K562 (cell line): ENCODE results near the gene TXNDC15. TPM values are rescaled to one million over a fixed set of nuclear protein-coding genes. Genes with fewer than 3 reads are reported as not detected.

Experiments used
- ATAC-seq: fragments of 200-7000 bp; cut with Tn5 transposase; 3 replicates; pipeline ENCODE4 v1.9.1; 2020; ENCODE audit warnings: moderate library complexity
- BruUV-seq: library from RNA; stranded (reverse); fragments of 400-500 nt; replicated peaks from 2 replicates; lab custom pipeline; 2021; lab: Mats Ljungman, UMichigan
- CTCF ChIA-PET: fragments of 300-600 bp; formaldehyde crosslinking; extraction: SDS; loops from one replicate; lab custom pipeline; 2021; ENCODE audit warnings: low intra/inter-chr PET ratio; lab: Yijun Ruan, JAX
- POLR2A ChIA-PET: fragments of 300-600, 350-650 bp; sonication (Branson Sonifier 250); formaldehyde crosslinking; extraction: SDS; loops from one replicate; lab custom pipeline; 2021; ENCODE audit warnings: antibody characterized with exemption, inconsistent platforms; lab: Yijun Ruan, JAX
- DNase-seq, 4 experiments: peaks; one replicate each; pipeline versions ENCODE4 v3.0.0 to v3.0.0-alpha.2; 2011 to 2018; ENCODE audit warnings: low spot score in 3 of 4, mixed read lengths in 3 of 4; ENCODE audit errors: extremely low read depth in 1 of 4
- FAIRE-seq: peaks from 2 replicates; lab custom pipeline; 2011; peaks lifted over from hg19 to GRCh38; lab: Jason Lieb, UNC
- H2AFZ ChIP-seq: 2 replicates; pipeline ENCODE4 v1.6.0; 2011; ENCODE audit warnings: low read depth, low read length, control low read depth, inconsistent platforms
- H3K27ac ChIP-seq: fragments of 200-600 bp; 3 replicates; pipeline ENCODE4 v1.8.0; 2011; ENCODE audit warnings: low read depth, mild to moderate bottlenecking, control low read depth, inconsistent platforms, low read length, moderate library complexity, mixed read lengths; ENCODE audit errors: extremely low read depth
- H3K27me3 ChIP-seq, 2 experiments: fragments of 300-600 bp in 1 of 2; 2 replicates in 1 of 2; 3 replicates in 1 of 2; pipeline versions ENCODE4 v1.6.0 to v1.8.0; 2011; ENCODE audit warnings: inconsistent platforms in 2 of 2, low read length in 2 of 2, mild to moderate bottlenecking in 1 of 2, mixed read lengths in 1 of 2, moderate library complexity in 1 of 2; ENCODE audit not compliant: control insufficient read depth in 2 of 2, insufficient read depth in 2 of 2
- H3K36me3 ChIP-seq: fragments of 300-600 bp; 3 replicates; pipeline ENCODE4 v1.8.0; 2011; ENCODE audit warnings: mild to moderate bottlenecking, low read length, inconsistent platforms; ENCODE audit not compliant: control insufficient read depth, insufficient read depth
- H3K4me1 ChIP-seq, 2 experiments: fragments of 200-600 bp in 1 of 2; replicated peaks in 1 of 2; 2 replicates in 1 of 2; 3 replicates in 1 of 2; pipeline versions ENCODE4 v1.5.1 to v1.8.0; 2011; ENCODE audit warnings: inconsistent platforms in 2 of 2, low read length in 2 of 2, mild to moderate bottlenecking in 1 of 2, mixed read lengths in 1 of 2, moderate library complexity in 1 of 2; ENCODE audit not compliant: control insufficient read depth in 2 of 2, insufficient read depth in 2 of 2
- H3K4me2 ChIP-seq: 2 replicates; pipeline ENCODE4 v1.6.1; 2011; ENCODE audit warnings: low read length, control low read depth, inconsistent platforms, mixed read lengths; ENCODE audit not compliant: insufficient read depth
- H3K4me3 ChIP-seq: fragments of 200-600 bp; sonication (generic), shearing (Covaris generic); 2 replicates; pipeline ENCODE4 v1.5.1; 2016; ENCODE audit warnings: control low read depth, inconsistent platforms
- H3K79me2 ChIP-seq: fragments of 200-600 bp; 3 replicates; pipeline ENCODE4 v1.8.0; 2011; ENCODE audit warnings: low read length, inconsistent platforms; ENCODE audit not compliant: control insufficient read depth, insufficient read depth
- H3K9ac ChIP-seq, 2 experiments: 2 replicates each; pipeline versions ENCODE4 v1.6.0 to v1.6.1; 2011; ENCODE audit warnings: low read depth in 2 of 2, low read length in 2 of 2, control low read depth in 1 of 2, inconsistent platforms in 1 of 2, mild to moderate bottlenecking in 1 of 2, mixed read lengths in 1 of 2; ENCODE audit not compliant: insufficient read depth in 1 of 2
- H3K9me1 ChIP-seq: one replicate; pipeline ENCODE4 v1.6.0; 2011; ENCODE audit warnings: inconsistent platforms, mild to moderate bottlenecking, low read length, moderate library complexity; ENCODE audit not compliant: control insufficient read depth, insufficient read depth
- H3K9me3 ChIP-seq: replicated peaks from 2 replicates; pipeline ENCODE4 v1.5.1; 2011; ENCODE audit warnings: low read depth, low read length, inconsistent platforms; ENCODE audit not compliant: control insufficient read depth, insufficient read depth
- H4K20me1 ChIP-seq: replicated peaks from 2 replicates; pipeline ENCODE4 v1.6.1; 2011; ENCODE audit warnings: low read length, inconsistent platforms, mixed read lengths; ENCODE audit not compliant: control insufficient read depth, insufficient read depth
- ARID3B ChIP-seq: fragments of 250-450 bp; sonication (Bioruptor Pico); IDR thresholded peaks from 2 replicates; pipeline ENCODE4 v1.4.0; 2020; ENCODE audit warnings: borderline replicate concordance
- CAMTA2 ChIP-seq: fragments of 250-450 bp; sonication (Bioruptor Pico); conservative IDR thresholded peaks from 2 replicates; pipeline ENCODE4 v1.5.1; 2022
- CBFA2T3 ChIP-seq: fragments of 450-650 bp; IDR thresholded peaks from 2 replicates; pipeline ENCODE4 v1.6.1; 2017
- CHAMP1 ChIP-seq: fragments of 450-650 bp; IDR thresholded peaks from 2 replicates; pipeline ENCODE4 v1.6.1; 2016; ENCODE audit warnings: mild to moderate bottlenecking
- ETV5 ChIP-seq: sonication (generic); formaldehyde crosslinking; IDR thresholded peaks from 2 replicates; pipeline ENCODE4 v1.4.0; 2020; ENCODE audit warnings: low read depth, mild to moderate bottlenecking, missing genetic modification reagents
- SMAD1 ChIP-seq: fragments of 150-350 bp; IDR thresholded peaks from 2 replicates; pipeline ENCODE4 v1.6.1; 2014; ENCODE audit warnings: low read length, low read depth; ENCODE audit not compliant: partially characterized antibody
- THRAP3 ChIP-seq: fragments of 450-650 bp; IDR thresholded peaks from 2 replicates; pipeline ENCODE4 v1.6.1; 2016; ENCODE audit warnings: mild to moderate bottlenecking, inconsistent platforms, borderline replicate concordance
- ZNF134 ChIP-seq: fragments of 250-450 bp; sonication (Bioruptor Pico); conservative IDR thresholded peaks from 2 replicates; pipeline ENCODE4 v1.4.0; 2020
- WGBS: fragments of 100-300 bp; shearing (Covaris generic); methylation state at CpG from one replicate; pipeline ENCODE4 v1.1.6; 2016; ENCODE audit warnings: low coverage, mixed read lengths; ENCODE audit not compliant: insufficient coverage; ENCODE audit errors: missing lambda C conversion rate; 5-methylcytosine and 5-hydroxymethylcytosine counted together
- in situ Hi-C: fragments of 300-500 bp; cut with MboI; formaldehyde crosslinking; loops from 4 replicates; pipeline ENCODE4 v1.15.0; 2018; ENCODE audit warnings: inconsistent platforms, mixed read lengths
- intact Hi-C: fragments of 100-400 bp; cut with micrococcal nuclease; formaldehyde crosslinking; loops from 2 replicates; pipeline ENCODE4 v1.14.2; 2022
- polyA plus RNA-seq, 8 experiments: library from polyadenylated mRNA; depleted of rRNA in 4 of 8; stranded (reverse) in 5 of 8; unstranded in 3 of 8; fragments of >200 nt; fragmentation: Nextera tagmentation in 2 of 8; fragmentation: Illumina TruSeq in 1 of 8; extraction: Ambion mirVana in 2 of 8; extraction: Trizol in 1 of 8; gene quantifications; 2 replicates each; pipeline versions ENCODE4 v1.2.1 to v1.2.3, GENCODE V29; 2011 to 2014; ENCODE audit warnings: inconsistent platforms in 1 of 8, missing spikeins in 1 of 8
- total RNA-seq, 7 experiments: library from RNA; depleted of rRNA in 6 of 7; stranded (reverse); fragments of >200 nt in 6 of 7; fragmentation: Illumina TruSeq in 2 of 7; extraction: Trizol in 2 of 7; gene quantifications; 2 replicates each; pipeline versions ENCODE4 v1.2.1 to v1.2.3, GENCODE V29; 2011 to 2021; ENCODE audit warnings: low replicate concordance in 1 of 7

The TXNDC15 gene
- total and polyA plus RNA-seq, 9 of the 15 experiments (the other 6 are each of a cell fraction or from before 2014, with no cell fraction given) = 3.0 to 15.4 (median 12.3) TPM

- CTCF ChIA-PET = no interaction called here
- H3K4me1 ChIP-seq = no peaks in the 10 kb centered on the region
- in situ Hi-C loops = no loop called here
These were observed 61.8 kb downstream of the TXNDC15 start for GRCh38 chr5:134935711-134936602.

More at GRCh38 chr5:134935711-134936602, 61.8 kb downstream of the TXNDC15 start:
- Histone ChIP-seq H3K27ac (no peak overlapping the region), H3K9ac (no peak overlapping the region), H3K4me3 (no peak overlapping the region), H2AFZ (no peak overlapping the region), H3K27me3 (no peaks in the 10 kb centered on the region), H3K4me2 (no peak overlapping the region), H3K79me2 (no peaks in the 10 kb centered on the region), H3K9me3 (no peaks in the 10 kb centered on the region), H4K20me1 (no peaks in the 10 kb centered on the region), H3K9me1 (no peaks in the 10 kb centered on the region), H3K36me3 (peaks cover 45% of the 10 kb centered on the region; the same call in 2 of the 3 replicates)
- POLR2A ChIA-PET = interaction anchor here (1.1 kb wide), 1 partner anchor 10 kb away, joined by 3 read pairs; no protein-coding TSS in a partner anchor
- FAIRE-seq (no peak), ATAC-seq (no peak), DNase-seq (no peak)
- BruUV-seq = no TSS peak
- intact Hi-C loops = no loop called here
- 89% methylated on average over 12 of the region's 12 CpGs for WGBS
- TF ChIP-seq ARID3B (CRISPR knock-in tag) (no peak), CBFA2T3 (no peak), THRAP3 (no peak), ETV5 (no peak), SMAD1 (no peak), CHAMP1 (no peak), CAMTA2 (no peak), ZNF134 (CRISPR knock-in tag) (no peak)
